Measurements from ENCODE around the gene WDR46.

The WDR46 gene

GRCh38 chr6:33288921-33289783 lies at the start of gene WDR46, which contains the start of gene PFDN6:
WDR46 (minus strand) TSS chr6:33289239; CDS start chr6:33289170, 69 bp downstream.
PFDN6 (plus strand) TSS chr6:33289601; CDS start chr6:33289857, 256 bp downstream.
- DNase-seq, result peak; percentile 99

GRCh38 chr6:33336495-33336894 lies 47.5 kb upstream of the WDR46 start:
- no peak for DNase-seq

GRCh38 chr6:33335916-33336315 lies 46.9 kb upstream of the WDR46 start:
- DNase-seq, result no peak

GRCh38 chr6:33333666-33334065 lies 44.6 kb upstream of the WDR46 start:
- DNase-seq, result no peak

GRCh38 chr6:33330736-33331135 lies 41.7 kb upstream of the WDR46 start:
- no peak for DNase-seq

GRCh38 chr6:33329058-33329457 lies 40.0 kb upstream of the WDR46 start:
- no peak for DNase-seq

GRCh38 chr6:33324125-33324524 lies 35.1 kb upstream of the WDR46 start:
- peak; percentile 87 for DNase-seq

GRCh38 chr6:33323623-33323948 lies 34.5 kb upstream of the WDR46 start:
- peak; percentile 92 for DNase-seq

GRCh38 chr6:33321227-33321626 lies 32.2 kb upstream of the WDR46 start:
- no peak for DNase-seq

- peak; percentile 58 for DNase-seq
Measured at GRCh38 chr6:33320315-33321181, 31.5 kb upstream of the WDR46 start.

- DNase-seq, result no peak
Measured at GRCh38 chr6:33319939-33320314, 30.9 kb upstream of the WDR46 start.

- DNase-seq, result no peak
Measured at GRCh38 chr6:33318426-33319073, 29.5 kb upstream of the WDR46 start.

- DNase-seq, result peak; percentile 99
Measured at GRCh38 chr6:33317669-33318425, 28.8 kb upstream of the WDR46 start, which contains the start of gene ZBTB22. ZBTB22 (minus strand) TSS chr6:33317744; CDS start chr6:33316916, 828 bp downstream.

GRCh38 chr6:33317419-33317668 lies 28.3 kb upstream of the WDR46 start:
- peak; percentile 35 for DNase-seq

GRCh38 chr6:33316603-33317418 lies 27.8 kb upstream of the WDR46 start:
- no peak for DNase-seq

GRCh38 chr6:33315793-33316602 lies 27.0 kb upstream of the WDR46 start:
- DNase-seq, result no peak

- DNase-seq, result no peak
Measured at GRCh38 chr6:33314943-33315792, 26.1 kb upstream of the WDR46 start.

GRCh38 chr6:33314515-33314942 lies 25.5 kb upstream of the WDR46 start:
- DNase-seq, result peak; percentile 66

- DNase-seq, result peak; percentile 73
Measured at GRCh38 chr6:33313709-33314514, 24.9 kb upstream of the WDR46 start, which contains the start of gene TAPBP. TAPBP (minus strand) TSS chr6:33314078; CDS start chr6:33314041, 37 bp downstream.

All from NCI-H510A treated with DMSO at 0.1 percent for 48 hours (cell line).